NK-92 treated with Interleukin-12 subunit alpha and Interleukin-12 subunit beta, amount 100 ng/mL, for 24 hours (cell line): Measurements from ENCODE around the gene KRTCAP2.

Experiments used
- DNase-seq: peaks from one replicate; lab custom pipeline; 2025; lab: John Stamatoyannopoulos, UW

Gene KRTCAP2

DNA sequence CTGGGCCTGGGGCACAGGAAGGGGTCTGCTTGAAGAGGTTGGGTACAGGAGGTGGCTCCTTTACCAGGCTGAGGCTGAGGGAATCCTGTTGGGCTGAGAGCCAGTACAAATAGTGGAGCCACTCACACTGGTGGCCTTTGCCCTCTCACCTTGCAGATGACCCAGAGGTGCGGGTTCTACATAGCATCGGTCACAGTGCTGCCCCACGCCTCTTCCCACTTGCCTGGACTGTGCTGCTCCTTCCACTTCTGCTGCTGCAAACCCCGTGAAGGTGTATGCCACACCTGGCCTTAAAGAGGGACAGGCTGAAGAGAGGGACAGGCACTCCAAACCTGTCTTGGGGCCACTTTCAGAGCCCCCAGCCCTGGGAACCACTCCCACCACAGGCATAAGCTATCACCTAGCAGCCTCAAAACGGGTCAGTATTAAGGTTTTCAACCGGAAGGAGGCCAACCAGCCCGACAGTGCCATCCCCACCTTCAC, 39.3 kb downstream of the KRTCAP2 start:
- DNase-seq, result no peak

DNA sequence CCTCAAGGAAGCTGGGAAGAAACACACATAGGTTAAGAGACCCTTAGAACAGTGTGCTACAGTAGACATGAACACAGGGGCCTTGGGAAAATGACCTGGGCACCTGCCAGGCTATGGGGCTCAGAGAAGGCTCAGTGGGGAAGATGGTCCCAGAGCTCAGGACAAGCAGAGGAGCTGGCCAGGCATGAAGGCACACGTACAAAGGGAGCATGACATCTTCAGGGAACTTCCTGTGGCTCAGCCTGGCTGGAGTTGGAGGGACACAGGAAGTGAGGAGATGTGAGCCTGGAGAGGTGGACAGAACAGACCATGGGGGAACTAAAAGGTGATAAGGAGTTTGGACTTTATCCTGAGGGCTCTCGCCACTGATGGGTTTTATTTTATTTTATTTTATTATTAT, 41.2 kb downstream of the KRTCAP2 start:
- DNase-seq, result no peak

DNA sequence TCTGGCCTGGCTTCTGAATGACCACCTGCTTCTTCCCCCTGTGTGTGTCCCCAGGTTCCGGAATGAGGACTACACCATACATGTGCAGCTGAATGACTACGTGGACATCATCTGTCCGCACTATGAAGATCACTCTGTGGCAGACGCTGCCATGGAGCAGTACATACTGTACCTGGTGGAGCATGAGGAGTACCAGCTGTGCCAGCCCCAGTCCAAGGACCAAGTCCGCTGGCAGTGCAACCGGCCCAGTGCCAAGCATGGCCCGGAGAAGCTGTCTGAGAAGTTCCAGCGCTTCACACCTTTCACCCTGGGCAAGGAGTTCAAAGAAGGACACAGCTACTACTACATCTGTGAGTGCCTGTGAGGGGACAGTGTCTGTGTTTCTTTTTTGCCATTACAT, 41.8 kb downstream of the KRTCAP2 start:
- no peak for DNase-seq

DNA sequence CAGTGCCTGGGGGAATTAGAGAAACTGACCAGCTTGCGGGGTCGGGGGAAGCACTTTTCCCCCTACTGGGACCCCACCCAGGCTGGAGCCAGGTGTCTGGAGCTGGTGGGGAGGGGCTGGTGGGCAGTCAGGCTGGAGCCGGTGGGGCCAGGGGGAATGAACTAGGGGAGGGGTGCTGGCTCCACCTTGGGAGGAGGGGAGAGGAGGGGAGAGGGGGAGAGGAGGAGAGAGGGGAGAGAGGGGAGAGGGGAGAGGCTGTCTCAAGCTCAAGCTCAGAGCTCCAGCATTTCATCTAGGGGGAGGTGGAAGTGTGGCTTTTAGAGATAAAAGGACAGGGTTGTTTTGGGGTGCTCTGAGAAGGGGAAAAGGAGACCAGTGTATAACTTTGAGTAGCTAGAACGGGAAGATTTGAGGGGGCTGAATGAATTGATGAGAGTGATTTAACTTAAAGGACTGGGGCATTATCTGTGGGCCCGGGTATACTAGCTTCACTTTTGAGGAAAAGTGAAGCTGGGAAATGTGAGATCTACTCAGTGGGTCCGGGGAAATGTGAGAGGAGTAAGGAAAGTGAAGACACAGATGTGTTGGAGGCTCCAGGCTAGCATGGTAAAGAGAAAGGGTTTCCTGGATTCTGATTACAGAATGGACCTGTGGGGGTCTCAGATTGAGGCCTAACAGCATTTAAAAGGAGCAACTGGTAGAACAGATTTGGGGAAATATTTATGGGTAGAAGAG, 42.7 kb downstream of the KRTCAP2 start:
- DNase-seq, result no peak

DNA sequence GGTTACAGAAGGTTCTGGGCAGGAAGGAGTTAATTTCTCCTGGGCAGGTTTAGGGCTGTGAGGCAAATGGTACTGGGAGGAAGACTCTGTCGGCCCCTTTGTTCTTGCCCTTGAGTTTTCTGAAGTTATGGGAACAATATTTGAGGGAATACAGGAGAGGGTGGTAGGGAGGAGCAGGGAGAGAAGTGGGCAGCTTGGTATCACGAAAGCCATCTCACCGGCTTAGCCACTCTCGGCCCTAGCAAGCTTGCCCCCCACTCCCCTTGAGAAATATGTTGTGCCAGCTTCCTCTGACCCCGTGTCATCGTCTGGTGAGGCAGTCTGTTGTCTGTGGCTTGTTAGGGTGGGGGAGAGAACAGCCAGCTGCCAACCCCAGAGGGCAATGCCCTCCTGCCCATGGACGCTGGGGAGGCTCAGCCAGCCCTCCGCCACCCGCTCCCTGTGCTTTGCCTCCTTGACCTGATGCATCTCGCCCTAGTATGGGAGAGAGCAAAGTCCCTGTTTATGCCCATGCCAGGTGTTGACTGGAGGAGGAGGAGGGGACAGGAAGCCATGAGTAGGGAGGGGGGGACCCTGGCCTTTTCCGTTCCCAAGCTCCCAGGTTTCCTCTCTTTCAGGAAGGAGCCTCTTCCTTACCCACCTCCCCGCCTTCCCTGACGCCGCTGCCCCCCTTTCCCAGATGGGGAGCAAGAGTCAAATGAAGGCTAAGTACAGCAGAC, 44.2 kb downstream of the KRTCAP2 start:
- no peak for DNase-seq

DNA sequence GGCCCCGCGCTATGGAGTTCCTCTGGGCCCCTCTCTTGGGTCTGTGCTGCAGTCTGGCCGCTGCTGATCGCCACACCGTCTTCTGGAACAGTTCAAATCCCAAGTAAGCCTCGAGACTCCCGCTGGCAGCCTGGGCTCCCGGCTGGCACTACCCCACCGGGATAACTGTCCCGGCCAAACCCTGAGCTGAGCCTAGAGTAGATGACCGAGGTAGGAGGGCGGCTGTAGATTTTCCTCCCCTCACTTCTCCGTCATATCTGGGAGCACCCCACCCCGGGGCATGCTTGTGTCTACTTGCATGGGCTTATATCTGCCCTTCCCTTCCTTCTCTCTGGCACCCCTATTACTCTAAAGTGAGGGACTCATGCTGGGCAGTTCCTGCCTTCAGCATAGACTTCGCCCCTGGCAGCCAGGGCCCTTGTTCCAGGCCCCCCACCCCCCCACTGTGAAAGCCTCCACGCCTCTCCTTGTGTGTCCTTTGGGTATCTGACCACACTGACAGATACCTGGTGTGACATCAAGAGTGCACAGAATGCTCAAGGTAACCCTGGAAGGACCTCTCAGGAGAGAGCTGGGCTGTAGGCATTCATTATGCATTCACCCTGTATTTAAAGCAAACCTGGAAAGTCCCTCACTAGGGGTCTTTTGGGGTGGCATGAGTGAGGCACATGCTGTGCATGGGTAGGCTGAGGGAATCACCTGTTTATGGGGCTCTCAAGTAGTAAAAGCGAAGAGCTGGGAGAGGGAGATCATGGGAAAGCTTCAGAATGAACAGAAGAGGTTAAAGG, 44.9 kb downstream of the KRTCAP2 start:
- DNase-seq, result no peak

DNA sequence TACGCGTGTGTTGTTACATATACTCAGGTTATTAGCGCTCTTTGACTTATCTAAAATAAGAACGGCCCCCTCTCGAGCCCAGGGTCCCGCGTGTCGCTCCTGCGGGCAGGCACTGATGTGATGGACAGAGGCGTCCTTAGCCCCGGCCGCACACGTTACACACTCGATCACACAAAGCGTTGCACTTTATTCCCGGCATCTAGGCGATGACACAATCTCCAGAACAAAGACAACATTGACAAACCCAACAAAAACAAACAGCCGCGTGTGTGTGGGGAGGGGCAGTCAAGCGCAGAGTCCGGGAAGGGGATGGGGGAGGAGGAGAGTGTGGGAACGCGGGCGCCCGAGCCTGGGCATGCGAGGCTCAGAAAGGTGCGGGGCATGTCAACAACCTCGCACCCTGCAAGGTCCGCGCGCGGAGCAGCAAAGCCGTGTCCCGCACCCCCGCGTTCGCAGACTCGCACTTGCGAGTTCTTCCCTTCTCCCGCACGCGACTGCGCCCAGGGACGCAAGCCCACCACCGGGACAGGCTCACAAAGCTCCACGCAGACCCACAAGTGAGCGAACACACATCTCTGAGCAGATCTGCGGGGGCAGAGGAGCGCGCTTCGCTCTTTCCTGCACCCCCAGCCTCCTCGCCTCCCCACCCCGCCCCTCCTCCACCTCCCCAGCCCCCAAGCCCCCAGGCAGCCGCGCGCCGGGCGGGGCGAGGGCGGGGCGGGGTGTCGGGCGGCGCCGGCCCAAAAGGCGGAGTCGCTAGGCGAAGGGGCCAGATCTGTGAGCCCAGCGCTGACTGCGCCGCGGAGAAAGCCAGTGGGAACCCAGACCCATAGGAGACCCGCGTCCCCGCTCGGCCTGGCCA, 45.8 kb downstream of the KRTCAP2 start, which contains the start of gene EFNA1:
Gene EFNA1 (plus strand): TSS at position 772 of the 862 bp plus-strand sequence. CDS start 102 bp downstream, outside the sequence.
- DNase-seq, result no peak

DNA sequence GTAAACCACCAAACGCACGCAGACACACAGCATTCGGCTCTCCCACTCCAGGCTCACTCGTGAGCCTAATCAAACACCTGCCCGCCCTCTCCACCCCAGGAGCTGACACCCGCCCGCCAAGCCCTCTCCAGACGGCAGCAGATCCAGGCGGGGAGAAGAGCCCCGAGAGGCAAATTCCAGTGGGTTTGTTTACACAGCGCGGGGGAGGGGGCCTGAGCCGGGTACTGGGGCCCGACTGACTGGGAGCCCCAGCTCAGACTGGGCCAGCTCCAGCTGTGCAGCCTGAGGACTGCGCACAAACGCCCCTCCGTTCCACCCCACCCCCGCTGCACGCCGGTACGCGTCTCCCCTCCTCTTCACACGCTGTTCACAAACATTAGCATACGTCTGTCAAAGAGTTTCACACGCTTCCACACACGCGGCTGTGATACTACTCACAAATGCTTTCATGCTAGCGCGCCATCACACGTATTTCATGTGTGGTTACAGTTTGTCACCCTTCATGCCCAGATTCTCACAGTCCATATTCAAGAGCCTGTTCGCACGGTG, 46.5 kb downstream of the KRTCAP2 start:
- DNase-seq, result no peak

DNA sequence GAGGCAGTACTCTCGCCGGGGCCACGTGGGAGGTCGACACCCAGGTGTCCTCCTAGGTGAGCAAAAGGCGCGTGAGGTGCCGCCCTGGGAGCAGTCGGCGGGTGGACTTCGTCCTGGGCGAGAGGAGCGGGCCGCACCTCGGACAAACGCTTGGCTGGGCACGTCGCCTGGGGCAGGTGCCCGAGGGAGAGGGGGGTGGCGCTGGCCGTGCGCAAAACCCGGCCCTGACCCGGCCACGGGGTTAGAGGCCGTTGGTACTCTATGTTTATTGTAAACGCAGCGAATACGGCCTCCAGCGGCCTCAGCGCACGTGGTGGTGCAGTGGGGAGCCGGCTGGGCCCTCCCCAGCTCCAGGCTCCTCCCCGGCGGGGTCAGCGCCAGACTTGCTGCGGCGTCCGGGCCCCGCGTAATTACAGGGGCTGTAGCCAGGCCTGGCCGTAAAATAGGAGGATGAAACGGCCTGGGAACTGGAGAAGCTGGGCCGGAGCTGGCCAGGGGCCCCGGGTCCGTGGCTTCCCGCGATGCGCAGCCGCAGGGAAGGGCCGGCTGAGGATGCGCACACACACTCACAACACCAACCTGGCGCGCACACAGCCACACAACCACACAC, 47.1 kb downstream of the KRTCAP2 start:
- DNase-seq, result no peak

DNA sequence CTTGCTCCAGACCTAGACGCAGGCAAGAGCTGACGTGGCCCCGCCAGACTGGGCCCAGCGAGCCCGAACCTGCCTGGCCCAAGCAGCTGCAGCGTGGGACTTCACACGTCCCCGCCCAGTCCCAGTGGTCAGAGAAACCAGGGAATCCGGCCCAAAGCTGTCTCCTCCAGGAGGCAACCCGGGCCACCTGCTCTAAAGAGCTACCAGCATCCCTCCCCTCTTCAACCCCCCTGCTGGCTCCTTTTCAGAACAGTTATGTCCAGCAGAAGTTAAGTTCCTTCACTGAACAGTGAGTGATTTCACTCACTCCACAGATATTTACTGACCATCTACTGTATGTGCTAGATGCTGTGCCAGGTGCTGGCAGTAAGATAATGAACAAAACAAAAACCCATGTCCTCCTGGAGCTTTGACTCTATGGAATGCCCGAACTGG, 47.6 kb downstream of the KRTCAP2 start:
- DNase-seq, result no peak

DNA sequence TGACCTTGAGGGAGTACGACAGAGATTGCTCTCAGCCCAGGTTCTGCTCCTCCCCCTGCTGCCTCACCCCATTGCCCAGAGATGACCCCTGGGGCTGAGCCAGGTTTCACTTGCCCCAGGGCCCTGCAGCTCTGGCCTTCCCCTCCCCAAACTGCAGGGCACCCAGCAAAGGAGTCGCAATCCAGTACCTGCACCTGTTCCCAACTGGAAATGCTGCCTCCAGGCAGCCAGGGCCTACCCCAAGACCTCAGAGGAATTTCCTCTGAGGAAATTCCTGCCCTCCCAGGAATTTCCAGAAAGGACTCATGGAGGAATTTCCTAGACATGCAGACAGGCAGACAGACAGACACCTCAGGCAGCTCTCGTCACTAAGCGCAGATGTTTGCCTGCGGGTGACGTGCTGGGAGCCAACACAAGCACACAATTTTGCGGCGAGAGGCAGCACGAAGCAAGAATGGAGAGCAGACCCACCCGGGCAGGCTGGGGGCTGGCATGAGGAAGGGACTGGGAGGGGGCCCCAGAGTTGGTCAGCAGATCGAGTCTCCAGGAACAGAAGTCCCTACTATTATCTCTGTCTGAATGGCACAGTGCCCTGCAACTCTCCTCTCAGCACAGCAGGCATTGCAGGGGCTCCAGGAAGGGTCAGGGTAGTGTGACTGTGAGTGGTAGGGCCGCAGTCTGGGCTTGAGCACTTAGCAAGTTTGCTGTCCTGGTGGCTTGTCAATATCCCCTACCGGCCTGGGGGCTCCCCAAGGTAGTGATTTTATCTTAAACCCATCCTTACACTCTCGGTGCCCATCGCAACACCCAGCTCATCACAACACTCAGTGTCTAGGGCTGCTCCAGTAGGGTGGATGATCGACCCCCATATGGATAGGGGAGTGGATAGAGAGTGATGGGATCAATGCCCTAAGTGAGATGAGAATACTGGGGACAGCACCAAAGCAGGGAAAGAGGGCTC, 48.3 kb downstream of the KRTCAP2 start:
- DNase-seq, result no peak

DNA sequence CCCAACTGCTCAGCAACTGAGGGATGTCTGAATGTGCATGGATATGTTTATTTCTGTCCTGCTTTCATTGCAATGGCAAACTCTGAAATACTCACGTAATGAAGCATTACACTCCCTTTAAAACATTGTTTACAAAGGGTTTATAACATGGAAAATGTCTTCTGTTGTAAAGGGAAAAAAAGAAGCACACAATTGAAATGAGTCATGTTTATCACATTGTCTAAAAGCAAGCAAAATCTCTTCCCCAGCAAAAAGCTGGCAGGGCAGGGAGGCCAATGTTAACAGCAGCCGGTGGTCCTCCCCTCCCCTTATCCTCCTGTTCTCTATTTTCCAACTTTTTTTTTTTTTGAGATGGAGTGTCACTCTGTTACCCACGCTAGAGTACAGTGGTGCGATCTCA, 49.3 kb downstream of the KRTCAP2 start:
- DNase-seq, result no peak

DNA sequence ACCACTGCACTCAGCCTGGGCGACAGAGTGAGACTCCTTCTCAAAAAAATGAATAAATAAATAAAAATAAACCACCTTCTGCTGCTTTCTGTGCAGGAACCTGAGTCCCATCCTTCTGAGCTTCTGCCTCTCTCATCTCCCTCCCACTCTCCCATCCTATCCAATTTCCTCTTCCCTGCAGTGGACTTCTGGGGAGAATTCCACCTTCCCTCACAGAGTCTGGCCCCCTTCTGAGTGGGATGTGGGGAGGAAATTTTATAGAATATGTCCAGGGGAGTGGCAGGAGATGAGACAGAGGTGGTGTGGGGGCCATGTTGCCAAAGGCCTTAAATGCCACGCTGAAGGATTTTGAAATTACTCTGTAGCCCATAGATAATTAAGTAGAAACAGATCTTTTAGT, 50.8 kb downstream of the KRTCAP2 start:
- DNase-seq, result no peak

DNA sequence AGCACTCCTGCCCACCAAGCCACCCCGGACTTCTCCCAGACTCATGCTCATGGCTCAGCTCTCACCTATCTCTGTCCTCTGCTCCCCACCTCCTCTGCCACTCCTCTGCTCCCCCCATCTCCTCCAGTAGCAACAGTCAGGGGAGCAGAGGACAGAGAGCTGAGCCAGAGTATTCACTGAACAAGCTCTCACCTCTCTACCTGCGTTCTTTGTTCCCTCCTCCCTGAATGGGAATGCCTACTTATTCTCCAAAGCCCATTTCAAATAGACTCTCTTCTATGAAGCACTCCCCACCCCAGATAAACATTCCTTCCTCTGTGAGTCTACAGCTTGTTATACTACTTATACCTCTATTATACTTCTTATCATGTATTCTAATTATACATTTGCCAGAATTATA, 51.9 kb downstream of the KRTCAP2 start:
- DNase-seq, result no peak

DNA sequence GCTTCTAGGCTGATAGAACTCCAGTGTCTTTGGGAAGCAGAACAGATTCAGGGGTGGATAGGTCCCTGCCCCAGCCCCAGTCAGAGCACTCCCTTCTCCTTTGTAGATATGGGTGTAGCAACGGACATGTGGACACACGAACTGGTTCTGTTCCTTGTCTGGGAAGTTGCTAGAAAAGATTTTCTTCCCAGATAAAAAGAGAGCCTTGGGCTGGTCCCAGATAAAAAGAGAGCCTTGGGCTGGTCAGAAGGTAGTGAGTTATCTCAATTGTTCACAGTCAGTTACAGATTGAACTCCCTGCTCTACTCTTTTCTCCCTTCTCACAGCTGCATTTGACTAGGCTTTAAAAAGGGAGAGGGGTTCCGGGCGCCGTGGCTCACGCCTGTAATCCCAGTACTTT, 52.9 kb downstream of the KRTCAP2 start:
- DNase-seq, result no peak
